ENCODE results near the gene PHC1. TPM values are rescaled to one million over a fixed set of nuclear protein-coding genes. Genes with fewer than 3 reads are reported as not detected.

The PHC1 gene
- total RNA-seq, 1 donor from 2014 or later, result 209 TPM

- DNase-seq (ENCODE audit: low spot score, unreplicated experiment), result no peak
- Mint-ChIP-seq H3K9me3 (ENCODE audit: low read depth) (peaks cover 12% of the 10 kb centered on the region), H3K36me3 (ENCODE audit: insufficient read depth) (peaks cover 22% of the 10 kb centered on the region), H3K27me3 (no peaks in the 10 kb centered on the region), H3K4me3 (ENCODE audit: low read depth) (peak overlapping the region; percentile 46), H3K4me1 (ENCODE audit: low read depth) (peaks cover 18% of the 10 kb centered on the region), H3K27ac (no peak overlapping the region)
- no peak for TF ChIP-seq CTCF (IDR thresholded peaks at IDR 0.05; ENCODE audit: unreplicated experiment)
These were observed 37.4 kb downstream of the PHC1 start for GRCh38 chr12:8951744-8952143.

- Mint-ChIP-seq H3K9me3 (ENCODE audit: low read depth) (peaks cover 12% of the 10 kb centered on the region), H3K27ac (no peak overlapping the region), H3K36me3 (ENCODE audit: insufficient read depth) (peaks cover 21% of the 10 kb centered on the region), H3K4me3 (ENCODE audit: low read depth) (no peak overlapping the region), H3K4me1 (ENCODE audit: low read depth) (peaks cover 4% of the 10 kb centered on the region), H3K27me3 (no peaks in the 10 kb centered on the region)
- DNase-seq (ENCODE audit: low spot score, unreplicated experiment), result no peak
- TF ChIP-seq CTCF (IDR thresholded peaks at IDR 0.05; ENCODE audit: unreplicated experiment), result no peak
These were observed 39.6 kb downstream of the PHC1 start for GRCh38 chr12:8953773-8954402.

GRCh38 chr12:8956073-8956472, 41.8 kb downstream of the PHC1 start:
- no peak overlapping the region for H3K27ac Mint-ChIP-seq
- H3K4me1 Mint-ChIP-seq (ENCODE audit: low read depth), result no peaks in the 10 kb centered on the region
- peaks cover 24% of the 10 kb centered on the region for H3K36me3 Mint-ChIP-seq (ENCODE audit: insufficient read depth)
- H3K9me3 Mint-ChIP-seq (ENCODE audit: low read depth), result peaks cover 12% of the 10 kb centered on the region
- DNase-seq (ENCODE audit: low spot score, unreplicated experiment), result no peak
- H3K27me3 Mint-ChIP-seq, result no peaks in the 10 kb centered on the region
- no peak for TF ChIP-seq CTCF (IDR thresholded peaks at IDR 0.05; ENCODE audit: unreplicated experiment)
- no peak overlapping the region for H3K4me3 Mint-ChIP-seq (ENCODE audit: low read depth)

GRCh38 chr12:8956772-8957171, 42.5 kb downstream of the PHC1 start:
- peaks cover 24% of the 10 kb centered on the region for H3K36me3 Mint-ChIP-seq (ENCODE audit: insufficient read depth)
- no peak for DNase-seq (ENCODE audit: low spot score, unreplicated experiment)
- H3K9me3 Mint-ChIP-seq (ENCODE audit: low read depth), result peaks cover 12% of the 10 kb centered on the region
- H3K4me3 Mint-ChIP-seq (ENCODE audit: low read depth), result no peak overlapping the region
- H3K27ac Mint-ChIP-seq, result no peak overlapping the region
- no peaks in the 10 kb centered on the region for H3K4me1 Mint-ChIP-seq (ENCODE audit: low read depth)
- no peaks in the 10 kb centered on the region for H3K27me3 Mint-ChIP-seq
- no peak for TF ChIP-seq CTCF (IDR thresholded peaks at IDR 0.05; ENCODE audit: unreplicated experiment)

- Mint-ChIP-seq H3K4me3 (ENCODE audit: low read depth) (no peak overlapping the region), H3K36me3 (ENCODE audit: insufficient read depth) (peaks cover 29% of the 10 kb centered on the region), H3K9me3 (ENCODE audit: low read depth) (peaks cover 17% of the 10 kb centered on the region), H3K27me3 (no peaks in the 10 kb centered on the region), H3K27ac (no peak overlapping the region), H3K4me1 (ENCODE audit: low read depth) (no peaks in the 10 kb centered on the region)
- DNase-seq (ENCODE audit: low spot score, unreplicated experiment), result no peak
- no peak for TF ChIP-seq CTCF (IDR thresholded peaks at IDR 0.05; ENCODE audit: unreplicated experiment)
These were observed 43.3 kb downstream of the PHC1 start for GRCh38 chr12:8957561-8957960.
